ENCODE results near the gene PCSK4. TPM values are rescaled to one million over a fixed set of nuclear protein-coding genes. Genes with fewer than 3 reads are reported as not detected.

Gene PCSK4
- total and polyA plus RNA-seq, 9 of the 15 experiments (the other 6 are each of a cell fraction or from before 2014, with no cell fraction given): 0.01 to 9.1 (median 2.1) TPM; not detected in 1

- TF ChIP-seq ZBTB40 (IDR thresholded peaks at IDR 0.05): no peak
- no peak for TF ChIP-seq ZBTB40 (CRISPR knock-in tag; IDR thresholded peaks at IDR 0.05)
- TF ChIP-seq ZFX (CRISPR knock-in tag; IDR thresholded peaks at IDR 0.05): peak; percentile 32; the same call in 1 of the 2 replicates
- TF ChIP-seq HMGXB4 (CRISPR knock-in tag; IDR thresholded peaks at IDR 0.05): no peak
- no peak for TF ChIP-seq U2AF1 (optimal IDR thresholded peaks at IDR 0.05; ENCODE audit: low read depth, low read length)
- no peak for TF ChIP-seq ZNF134 (CRISPR knock-in tag; conservative IDR thresholded peaks at IDR 0.05)
- TF ChIP-seq MNT (conservative IDR thresholded peaks at IDR 0.05): peak in 1 of 2 experiments; percentile 44; a peak in 1 of 4 replicates
- TF ChIP-seq NBN (IDR thresholded peaks at IDR 0.05; ENCODE audit: low read depth): no peak
- no peak for TF ChIP-seq PRMT5 (CRISPR knock-in tag; IDR thresholded peaks at IDR 0.05)
- TF ChIP-seq ZNF518B (CRISPR knock-in tag; IDR thresholded peaks at IDR 0.05): no peak
- TF ChIP-seq CHD2 (IDR thresholded peaks at IDR 0.05; ENCODE audit: low read depth, low read length): no peak
Observed at GRCh38 chr19:1513499-1514294, 23.5 kb upstream of the PCSK4 start (continued).
